HepG2 (cell line): ENCODE data around the gene ARHGEF39. TPM values are rescaled to one million over a fixed set of nuclear protein-coding genes. Genes with fewer than 3 reads are reported as not detected.

Experiments used
- ARID4A ChIP-seq: sonication (generic); formaldehyde crosslinking; IDR thresholded peaks from 2 replicates; pipeline ENCODE4 v1.5.0; 2020; ENCODE audit warnings: mild to moderate bottlenecking, missing genetic modification reagents, borderline replicate concordance
- ETV5 ChIP-seq: IDR thresholded peaks from 2 replicates; pipeline ENCODE4 v1.6.1; 2018; ENCODE audit warnings: missing biosample characterization, missing genetic modification reagents, inconsistent platforms, borderline replicate concordance
- FOSL2 ChIP-seq: sonication (generic); formaldehyde crosslinking; IDR thresholded peaks from 2 replicates; pipeline ENCODE4 v1.4.0; 2020; ENCODE audit warnings: missing genetic modification reagents
- HMGA1 ChIP-seq: sonication (generic); formaldehyde crosslinking; conservative IDR thresholded peaks from 2 replicates; pipeline ENCODE4 v1.4.0; 2020; ENCODE audit warnings: missing genetic modification reagents
- IRX3 ChIP-seq: sonication (generic); formaldehyde crosslinking; IDR thresholded peaks from 2 replicates; pipeline ENCODE4 v1.8.1; 2023; ENCODE audit warnings: mild to moderate bottlenecking, low read depth, missing genetic modification reagents, borderline replicate concordance
- KLF16 ChIP-seq, 2 experiments: sonication (generic) in 1 of 2; formaldehyde crosslinking in 1 of 2; IDR thresholded peaks; 2 replicates each; pipeline versions ENCODE4 v1.6.1 to v1.8.0; 2016 to 2023; ENCODE audit warnings: missing genetic modification reagents in 2 of 2, missing compliant biosample characterization in 1 of 2
- ONECUT2 ChIP-seq: sonication (generic); formaldehyde crosslinking; IDR thresholded peaks from 2 replicates; pipeline ENCODE4 v1.4.0; 2020; ENCODE audit warnings: missing genetic modification reagents
- SNAPC4 ChIP-seq: sonication (generic); formaldehyde crosslinking; IDR thresholded peaks from 2 replicates; pipeline ENCODE4 v1.4.0; 2020; ENCODE audit warnings: mild to moderate bottlenecking, missing genetic modification reagents
- TARDBP ChIP-seq: sonication (generic); formaldehyde crosslinking; IDR thresholded peaks from 2 replicates; pipeline ENCODE4 v1.8.0; 2022; ENCODE audit warnings: mild to moderate bottlenecking, missing genetic modification reagents
- UBTF ChIP-seq: sonication (generic); formaldehyde crosslinking; IDR thresholded peaks from 2 replicates; pipeline ENCODE4 v1.4.0; 2020; ENCODE audit warnings: mild to moderate bottlenecking, missing genetic modification reagents
- YY1 ChIP-seq: IDR thresholded peaks from 2 replicates; pipeline ENCODE4 v1.6.1; 2011; ENCODE audit warnings: low read length, low read depth, moderate library complexity, mild to moderate bottlenecking; ENCODE audit not compliant: insufficient read depth, insufficient replicate concordance
- ZBTB20 ChIP-seq: sonication (generic); formaldehyde crosslinking; IDR thresholded peaks from 2 replicates; pipeline ENCODE4 v1.8.1; 2023; ENCODE audit warnings: missing genetic modification reagents, low read depth, mild to moderate bottlenecking, borderline replicate concordance
- ZMYM3 ChIP-seq: sonication (generic); formaldehyde crosslinking; IDR thresholded peaks from 2 replicates; pipeline ENCODE4 v1.5.1; 2020; ENCODE audit warnings: mild to moderate bottlenecking, missing genetic modification reagents
- ZNF34 ChIP-seq: sonication (generic); formaldehyde crosslinking; IDR thresholded peaks from 2 replicates; pipeline ENCODE4 v1.4.0; 2020; ENCODE audit warnings: mild to moderate bottlenecking, missing genetic modification reagents, borderline replicate concordance
- ZNF354B ChIP-seq: sonication (generic); formaldehyde crosslinking; IDR thresholded peaks from 2 replicates; pipeline ENCODE4 v1.8.0; 2022; ENCODE audit warnings: mild to moderate bottlenecking, missing genetic modification reagents
- polyA plus RNA-seq, 8 experiments: library from polyadenylated mRNA; depleted of rRNA in 3 of 8; stranded (reverse) in 7 of 8; unstranded in 1 of 8; fragments of >200 nt; fragmentation: Illumina TruSeq in 4 of 8; extraction: Trizol in 4 of 8; gene quantifications; 2 replicates each; pipeline versions ENCODE4 v1.2.1 to v1.2.3, GENCODE V29; 2011 to 2016; ENCODE audit warnings: low read depth in 4 of 8, missing spikeins in 1 of 8, mixed read lengths in 1 of 8; ENCODE audit not compliant: insufficient read depth in 1 of 8
- total RNA-seq, 5 experiments: library from RNA; depleted of rRNA; stranded (reverse); fragments of >200 nt; fragmentation: Illumina TruSeq; extraction: Trizol; gene quantifications; 2 replicates each; pipeline ENCODE4 v1.2.3, GENCODE V29; 2016; ENCODE audit warnings: low read depth in 1 of 5

Gene ARHGEF39
- total and polyA plus RNA-seq, 2 of the 13 experiments (the other 11 are each of a cell fraction or from before 2014, with no cell fraction given) = 11.2 to 12.3 TPM

GRCh38 chr9:35658137-35658967, 6.6 kb downstream of the ARHGEF39 start, which contains the start of gene CCDC107 (continued):
- TF ChIP-seq UBTF (peak; percentile 88), ONECUT2 (CRISPR knock-in tag) (no peak), KLF16 (CRISPR knock-in tag; IDR thresholded peaks at IDR 0.05) (0 out of 4 replicates have a peak, but pooled peaks of 1 of the 2 experiments have one; percentile 27), TARDBP (CRISPR knock-in tag) (no peak), HMGA1 (CRISPR knock-in tag) (no peak), ZNF354B (no peak), ZBTB20 (no peak; the same call in none of the 2 replicates), IRX3 (CRISPR knock-in tag) (no peak), FOSL2 (CRISPR knock-in tag) (peak; percentile 27; the same call in 1 of the 2 replicates), ZNF34 (CRISPR knock-in tag) (no peak), ARID4A (CRISPR knock-in tag) (peak; percentile 75), YY1 (peak; percentile 92), ZMYM3 (no peak), SNAPC4 (CRISPR knock-in tag) (no peak; the same call in 1 of the 2 replicates), ETV5 (CRISPR knock-in tag) (peak; percentile 22; the same call in 1 of the 2 replicates)
